ENCODE results near the gene SLC7A7.
"Not testable (repeated sequence)": the region's sequence is repeated elsewhere in the genome, so short reads cannot be mapped to it uniquely, and the experiment has no call there.

Gene SLC7A7

DNA sequence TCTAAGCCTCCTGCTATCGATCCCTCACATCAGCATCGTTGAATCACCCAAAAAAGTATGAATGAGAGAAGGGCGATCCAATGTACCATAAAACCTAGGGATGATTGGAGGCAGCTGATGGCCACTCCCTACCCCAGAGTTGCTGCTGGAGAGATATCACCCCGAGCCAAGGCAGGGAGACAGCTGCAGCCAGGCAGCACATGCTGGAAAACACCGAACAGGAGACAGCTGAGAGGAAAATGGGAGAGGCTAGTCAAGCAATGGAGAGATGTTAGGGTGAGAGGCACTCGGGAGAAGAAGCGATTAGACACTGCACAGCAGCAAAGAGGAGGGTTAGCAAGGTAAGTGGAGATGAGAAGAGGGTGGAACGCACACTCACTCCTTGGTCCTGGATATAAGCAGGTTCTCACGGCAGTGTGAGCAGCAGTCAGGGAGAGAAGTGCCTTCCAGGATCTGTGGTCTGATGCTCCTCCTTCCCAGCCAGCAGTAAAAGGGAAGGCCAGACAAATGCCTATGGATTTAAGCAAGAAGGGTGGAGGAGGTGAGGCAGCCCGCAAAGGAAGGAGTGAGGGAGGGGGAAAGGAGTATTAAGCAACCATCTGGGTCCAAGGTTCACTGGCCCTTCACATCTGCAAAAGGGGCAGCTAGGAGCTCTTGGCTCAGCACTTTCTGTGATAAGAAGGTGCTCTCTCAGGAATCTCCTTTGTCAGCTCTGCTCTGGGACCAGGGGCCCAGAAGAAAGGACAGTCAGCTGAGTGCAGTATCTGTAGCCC is at the start of gene SLC7A7:
SLC7A7 (minus strand) TSS at position 495 of the 773 bp plus-strand sequence. CDS start 2,037 bp downstream, outside the sequence.
- H3K9ac ChIP-seq (ENCODE audit: low read length): no peak within 1 kb of the TSS
- no peaks in the 10 kb centered on the region for H3K9me3 ChIP-seq (ENCODE audit: control insufficient read depth, low read length)
- no peaks in the 10 kb centered on the region for H3K36me3 ChIP-seq (ENCODE audit: control insufficient read depth, insufficient read depth, low read length)
- H3K4me1 ChIP-seq (ENCODE audit: control insufficient read depth, insufficient read depth, low read length): peaks cover 41% of the 10 kb centered on the region
- H3K4me3 ChIP-seq (ENCODE audit: low read length): no peak within 1 kb of the TSS
- no peaks in the 10 kb centered on the region for H3K27me3 ChIP-seq (ENCODE audit: control insufficient read depth, insufficient read depth, low read length)

DNA sequence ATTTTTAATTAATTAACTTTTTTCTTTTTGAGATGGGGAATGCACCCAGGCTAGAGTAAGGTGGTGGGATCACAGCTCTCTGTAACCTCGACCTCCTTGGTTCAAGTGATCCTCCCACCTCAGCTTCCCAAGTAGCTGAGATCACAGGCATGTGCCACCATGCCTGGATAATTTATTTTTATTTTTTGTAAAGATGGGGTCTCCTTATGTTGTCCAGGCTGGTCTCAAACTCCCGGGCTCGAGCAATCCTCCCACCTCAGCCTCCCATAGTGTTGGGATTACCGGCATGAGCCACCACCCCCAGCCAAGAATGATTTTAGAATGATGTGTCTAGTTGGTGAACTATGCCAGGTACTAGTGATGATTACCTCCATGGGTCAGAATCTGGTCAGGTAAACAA is 49.7 kb upstream of the SLC7A7 start:
- Histone ChIP-seq H3K9ac (ENCODE audit: low read length) (no peak overlapping the region), H3K36me3 (ENCODE audit: control insufficient read depth, insufficient read depth, low read length) (no peaks in the 10 kb centered on the region), H3K9me3 (ENCODE audit: control insufficient read depth, low read length) (no peaks in the 10 kb centered on the region), H3K4me3 (ENCODE audit: low read length) (no peak overlapping the region), H3K4me1 (ENCODE audit: control insufficient read depth, insufficient read depth, low read length) (no peaks in the 10 kb centered on the region), H3K27me3 (ENCODE audit: control insufficient read depth, insufficient read depth, low read length) (no peaks in the 10 kb centered on the region)

- H3K9me3 ChIP-seq (ENCODE audit: control insufficient read depth, low read length): no peaks in the 10 kb centered on the region
- H3K9ac ChIP-seq (ENCODE audit: low read length): no peak overlapping the region
- no peaks in the 10 kb centered on the region for H3K4me1 ChIP-seq (ENCODE audit: control insufficient read depth, insufficient read depth, low read length)
- no peaks in the 10 kb centered on the region for H3K36me3 ChIP-seq (ENCODE audit: control insufficient read depth, insufficient read depth, low read length)
- no peaks in the 10 kb centered on the region for H3K27me3 ChIP-seq (ENCODE audit: control insufficient read depth, insufficient read depth, low read length)
- H3K4me3 ChIP-seq (ENCODE audit: low read length): no peak overlapping the region
Measured at GRCh38 chr14:22861651-22862050, 46.4 kb upstream of the SLC7A7 start.

- not testable (repeated sequence) for H3K4me1 ChIP-seq (ENCODE audit: control insufficient read depth, insufficient read depth, low read length)
Measured at GRCh38 chr14:22860377-22860776, 45.1 kb upstream of the SLC7A7 start.

DNA sequence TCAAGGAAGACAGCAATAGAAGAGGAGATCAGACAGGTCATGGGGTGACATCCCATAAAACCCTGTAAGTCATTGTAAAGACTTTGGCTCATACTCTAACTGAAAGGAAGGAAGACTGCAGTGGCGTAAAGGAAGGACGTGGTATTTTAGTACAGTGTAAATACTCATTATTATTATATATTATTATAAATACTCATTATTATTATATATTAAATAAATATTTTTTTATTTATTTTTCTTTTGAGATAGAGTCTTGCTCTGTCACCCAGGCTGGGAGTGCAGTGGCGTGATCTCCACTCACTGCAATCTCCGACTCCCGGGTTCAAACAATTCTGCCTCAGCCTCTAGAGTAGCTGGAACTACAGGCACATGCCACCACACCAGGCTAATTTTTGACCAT is 41.2 kb upstream of the SLC7A7 start:
- Histone ChIP-seq H3K9me3 (ENCODE audit: control insufficient read depth, low read length) (no peaks in the 10 kb centered on the region), H3K9ac (ENCODE audit: low read length) (no peak overlapping the region), H3K4me3 (ENCODE audit: low read length) (no peak overlapping the region), H3K36me3 (ENCODE audit: control insufficient read depth, insufficient read depth, low read length) (no peaks in the 10 kb centered on the region), H3K27me3 (ENCODE audit: control insufficient read depth, insufficient read depth, low read length) (no peaks in the 10 kb centered on the region), H3K4me1 (ENCODE audit: control insufficient read depth, insufficient read depth, low read length) (peaks cover 28% of the 10 kb centered on the region)

More at GRCh38 chr14:22860377-22860776, 45.1 kb upstream of the SLC7A7 start:
- H3K9ac ChIP-seq (ENCODE audit: low read length); H3K4me3 ChIP-seq (ENCODE audit: low read length); H3K9me3 ChIP-seq (ENCODE audit: control insufficient read depth, low read length); H3K27me3 ChIP-seq (ENCODE audit: control insufficient read depth, insufficient read depth, low read length); H3K36me3 ChIP-seq (ENCODE audit: control insufficient read depth, insufficient read depth, low read length): not testable (repeated sequence)

- no peak overlapping the region for H3K9ac ChIP-seq (ENCODE audit: low read length)
- H3K9me3 ChIP-seq (ENCODE audit: control insufficient read depth, low read length): no peaks in the 10 kb centered on the region
Measured at GRCh38 chr14:22854963-22855724, 39.9 kb upstream of the SLC7A7 start.

DNA sequence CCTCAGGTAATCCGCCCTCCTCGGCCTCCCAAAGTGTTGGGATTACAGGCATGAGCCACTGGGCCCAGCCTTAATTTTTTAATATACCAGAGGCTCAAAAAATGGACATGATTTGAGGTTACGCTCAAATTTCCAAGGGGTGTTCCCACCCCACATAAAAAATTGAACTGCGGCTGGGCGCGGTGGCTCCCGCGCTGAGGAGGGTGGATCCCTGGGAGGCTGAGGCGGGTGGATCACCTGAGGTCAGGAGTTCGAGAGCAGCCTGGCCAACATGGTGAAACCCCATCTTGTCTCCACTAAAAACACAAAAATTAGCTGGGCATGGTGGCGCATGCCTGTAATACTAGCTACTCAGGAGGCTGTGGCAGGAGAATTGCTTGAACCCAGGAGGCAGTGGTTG is 39.1 kb upstream of the SLC7A7 start:
- H3K27me3 ChIP-seq (ENCODE audit: control insufficient read depth, insufficient read depth, low read length): not testable (repeated sequence)

More at GRCh38 chr14:22854963-22855724, 39.9 kb upstream of the SLC7A7 start:
- no peak overlapping the region for H3K4me3 ChIP-seq (ENCODE audit: low read length)
- no peaks in the 10 kb centered on the region for H3K36me3 ChIP-seq (ENCODE audit: control insufficient read depth, insufficient read depth, low read length)
- H3K27me3 ChIP-seq (ENCODE audit: control insufficient read depth, insufficient read depth, low read length): no peaks in the 10 kb centered on the region
- H3K4me1 ChIP-seq (ENCODE audit: control insufficient read depth, insufficient read depth, low read length): peaks cover 37% of the 10 kb centered on the region

DNA sequence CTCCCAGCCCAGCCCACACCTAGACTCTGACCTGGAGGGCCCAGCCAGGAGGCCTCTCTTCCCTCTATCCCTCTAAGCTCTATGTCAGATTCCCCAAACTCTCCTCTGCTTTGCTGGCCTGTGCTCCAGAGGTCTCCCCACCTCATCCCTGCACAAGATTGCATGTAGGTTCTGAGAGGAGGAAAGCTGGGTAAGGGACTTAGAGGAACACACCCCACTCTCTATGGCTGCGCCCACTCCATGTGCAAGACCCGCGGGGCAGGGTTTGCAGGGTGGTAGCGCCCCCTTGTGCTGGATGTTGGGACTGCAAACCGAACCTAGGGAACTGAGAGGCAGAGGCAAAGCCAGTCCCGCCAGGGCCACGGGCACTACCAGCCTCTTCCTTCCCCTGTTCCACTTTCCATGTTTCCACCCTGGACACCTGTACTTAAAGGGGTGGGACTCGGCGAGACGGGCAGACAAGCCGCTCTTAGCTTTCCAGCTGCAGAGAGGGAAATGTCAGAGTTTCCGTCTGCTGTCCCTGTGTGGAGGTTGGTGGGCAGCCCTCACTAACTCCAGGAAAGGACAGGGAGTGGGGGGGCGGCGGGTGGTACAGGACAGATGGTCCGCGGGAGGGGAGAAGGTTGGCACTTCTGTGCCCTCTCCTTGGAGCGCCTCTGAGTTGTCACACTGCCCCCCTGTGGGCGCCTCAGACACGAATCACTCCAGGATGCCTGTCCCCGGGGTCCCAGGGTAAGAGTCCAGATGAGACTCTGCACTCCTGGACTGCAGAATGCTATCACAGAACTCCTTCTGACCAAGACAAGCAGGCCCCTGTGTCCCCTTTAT is 37.9 kb upstream of the SLC7A7 start:
- Histone ChIP-seq H3K4me3 (ENCODE audit: low read length) (peak overlapping the region; percentile 46), H3K4me1 (ENCODE audit: control insufficient read depth, insufficient read depth, low read length) (peaks cover 45% of the 10 kb centered on the region), H3K9me3 (ENCODE audit: control insufficient read depth, low read length) (no peaks in the 10 kb centered on the region), H3K27me3 (ENCODE audit: control insufficient read depth, insufficient read depth, low read length) (no peaks in the 10 kb centered on the region), H3K9ac (ENCODE audit: low read length) (peak overlapping the region; percentile 71), H3K36me3 (ENCODE audit: control insufficient read depth, insufficient read depth, low read length) (no peaks in the 10 kb centered on the region)

More for the DNA sequence above, 39.1 kb upstream of the SLC7A7 start:
- not testable (repeated sequence) for H3K36me3 ChIP-seq (ENCODE audit: control insufficient read depth, insufficient read depth, low read length); H3K9me3 ChIP-seq (ENCODE audit: control insufficient read depth, low read length); H3K4me3 ChIP-seq (ENCODE audit: low read length); H3K9ac ChIP-seq (ENCODE audit: low read length)
- H3K4me1 ChIP-seq (ENCODE audit: control insufficient read depth, insufficient read depth, low read length): peaks cover 37% of the 10 kb centered on the region

GRCh38 chr14:22852599-22852939 is 37.3 kb upstream of the SLC7A7 start:
- H3K4me1 ChIP-seq (ENCODE audit: control insufficient read depth, insufficient read depth, low read length): peaks cover 50% of the 10 kb centered on the region
- no peaks in the 10 kb centered on the region for H3K36me3 ChIP-seq (ENCODE audit: control insufficient read depth, insufficient read depth, low read length)
- H3K9ac ChIP-seq (ENCODE audit: low read length): peak overlapping the region; percentile 71

GRCh38 chr14:22852178-22852577 is 36.9 kb upstream of the SLC7A7 start:
- peaks cover 50% of the 10 kb centered on the region for H3K4me1 ChIP-seq (ENCODE audit: control insufficient read depth, insufficient read depth, low read length)
- H3K36me3 ChIP-seq (ENCODE audit: control insufficient read depth, insufficient read depth, low read length): not testable (repeated sequence)

More at GRCh38 chr14:22852599-22852939, 37.3 kb upstream of the SLC7A7 start:
- Histone ChIP-seq H3K4me3 (ENCODE audit: low read length) (peak overlapping the region; percentile 46), H3K9me3 (ENCODE audit: control insufficient read depth, low read length) (no peaks in the 10 kb centered on the region), H3K27me3 (ENCODE audit: control insufficient read depth, insufficient read depth, low read length) (no peaks in the 10 kb centered on the region)

DNA sequence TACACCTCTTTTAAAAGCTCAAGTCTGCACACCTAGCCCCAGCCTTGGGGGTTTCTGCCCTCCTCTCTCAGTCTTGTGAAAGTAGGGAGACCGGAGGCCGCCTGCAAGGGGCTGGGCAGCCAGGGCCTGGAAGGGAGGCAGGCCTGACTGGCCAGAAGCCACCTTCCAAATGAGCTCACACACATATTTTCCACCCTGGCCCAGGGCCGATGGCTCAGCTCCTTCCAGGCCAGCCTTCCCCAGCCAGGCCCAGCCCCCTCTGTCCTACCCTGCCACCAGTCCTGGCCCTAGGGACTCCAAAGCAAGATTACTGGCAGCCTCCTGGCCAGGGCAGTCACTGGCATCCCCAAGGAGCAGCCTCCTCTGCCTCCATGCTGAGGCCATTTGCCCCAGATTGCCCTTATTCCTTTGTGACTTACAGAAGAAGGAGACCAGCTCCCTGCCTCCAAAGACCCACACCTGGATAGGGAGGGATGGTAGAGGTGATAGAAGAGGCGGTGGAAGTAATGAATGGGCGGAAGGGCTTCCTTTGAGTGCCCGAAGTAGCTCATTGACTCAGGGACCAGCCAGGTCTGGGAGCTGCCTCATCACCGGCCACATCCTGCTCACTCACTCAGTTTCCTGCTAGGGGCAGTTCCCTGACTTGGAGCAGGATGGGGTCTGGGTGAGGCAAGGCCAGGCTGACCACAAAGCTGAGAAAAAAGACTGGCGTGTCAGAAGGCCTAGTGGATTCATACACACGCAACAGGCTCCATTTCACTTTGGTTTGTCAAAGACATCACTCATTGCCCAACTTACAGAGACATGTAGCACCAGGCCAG is 35.9 kb upstream of the SLC7A7 start:
- peak overlapping the region; percentile 40 for H3K9ac ChIP-seq (ENCODE audit: low read length)
- H3K4me1 ChIP-seq (ENCODE audit: control insufficient read depth, insufficient read depth, low read length): peaks cover 59% of the 10 kb centered on the region
- peaks cover 1% of the 10 kb centered on the region for H3K36me3 ChIP-seq (ENCODE audit: control insufficient read depth, insufficient read depth, low read length)
- no peak overlapping the region for H3K4me3 ChIP-seq (ENCODE audit: low read length)
- H3K27me3 ChIP-seq (ENCODE audit: control insufficient read depth, insufficient read depth, low read length): no peaks in the 10 kb centered on the region
- no peaks in the 10 kb centered on the region for H3K9me3 ChIP-seq (ENCODE audit: control insufficient read depth, low read length)

More at GRCh38 chr14:22852178-22852577, 36.9 kb upstream of the SLC7A7 start:
- not testable (repeated sequence) for H3K4me3 ChIP-seq (ENCODE audit: low read length); H3K27me3 ChIP-seq (ENCODE audit: control insufficient read depth, insufficient read depth, low read length); H3K9me3 ChIP-seq (ENCODE audit: control insufficient read depth, low read length)
- peak overlapping the region; percentile 71 for H3K9ac ChIP-seq (ENCODE audit: low read length)

Measured in mucosa of stomach (tissue), 1 donor.